Endometrial microvascular endothelial cells (primary cell): ENCODE results near the gene MAGI2. TPM values are rescaled to one million over a fixed set of nuclear protein-coding genes. Genes with fewer than 3 reads are reported as not detected.

Experiments
- in situ Hi-C: cut with HindIII; loops from 2 replicates; pipeline ENCODE4 v1.10.0; 2017; ENCODE audit warnings: low sequenced_read_pairs, low pct_unique_long_range_greater_than_20kb; ENCODE audit errors: inconsistent ontology term
- total RNA-seq: library from RNA; depleted of rRNA; stranded (reverse); fragments of >200 nt; gene quantifications from one replicate; pipeline ENCODE4 v1.2.3, GENCODE V29; 2015; ENCODE audit errors: inconsistent ontology term

MAGI2 gene
- total RNA-seq, 1 donor from 2014 or later: 0.46 TPM

- in situ Hi-C loops: no loop called here
Measured at GRCh38 chr7:78912781-78913180, 540.7 kb downstream of the MAGI2 start.

- in situ Hi-C loops: no loop called here
Measured at GRCh38 chr7:78906735-78907134, 546.7 kb downstream of the MAGI2 start.

GRCh38 chr7:78905436-78905835, 548.0 kb downstream of the MAGI2 start:
- in situ Hi-C loops: no loop called here

GRCh38 chr7:78904983-78905382, 548.5 kb downstream of the MAGI2 start:
- in situ Hi-C loops: no loop called here

- in situ Hi-C loops: no loop called here
Measured at GRCh38 chr7:78901566-78901965, 551.9 kb downstream of the MAGI2 start.

- in situ Hi-C loops: no loop called here
Measured at GRCh38 chr7:78900806-78901205, 552.7 kb downstream of the MAGI2 start.

- in situ Hi-C loops: no loop called here
Measured at GRCh38 chr7:78895393-78895792, 558.1 kb downstream of the MAGI2 start.

GRCh38 chr7:78879206-78879605, 574.3 kb downstream of the MAGI2 start:
- in situ Hi-C loops: no loop called here

GRCh38 chr7:78873117-78873516, 580.4 kb downstream of the MAGI2 start:
- in situ Hi-C loops: no loop called here

GRCh38 chr7:78864339-78864738, 589.1 kb downstream of the MAGI2 start:
- in situ Hi-C loops: no loop called here

GRCh38 chr7:78863281-78863680, 590.2 kb downstream of the MAGI2 start:
- in situ Hi-C loops: no loop called here

- in situ Hi-C loops: no loop called here
Measured at GRCh38 chr7:78862411-78862900, 591.0 kb downstream of the MAGI2 start.

GRCh38 chr7:78852951-78853350, 600.5 kb downstream of the MAGI2 start:
- in situ Hi-C loops: no loop called here

GRCh38 chr7:78850093-78850740, 603.2 kb downstream of the MAGI2 start:
- in situ Hi-C loops: no loop called here

GRCh38 chr7:78845155-78845554, 608.3 kb downstream of the MAGI2 start:
- in situ Hi-C loops: no loop called here

- in situ Hi-C loops: no loop called here
Measured at GRCh38 chr7:78842068-78842467, 611.4 kb downstream of the MAGI2 start.

GRCh38 chr7:78835897-78836296, 617.6 kb downstream of the MAGI2 start:
- in situ Hi-C loops: no loop called here

- in situ Hi-C loops: no loop called here
Measured at GRCh38 chr7:78828317-78828716, 625.1 kb downstream of the MAGI2 start.

- in situ Hi-C loops: no loop called here
Measured at GRCh38 chr7:78803501-78804127, 649.9 kb downstream of the MAGI2 start.

- in situ Hi-C loops: no loop called here
Measured at GRCh38 chr7:78794101-78794500, 659.4 kb downstream of the MAGI2 start.

GRCh38 chr7:78792624-78793023, 660.8 kb downstream of the MAGI2 start:
- in situ Hi-C loops: no loop called here
